Measurements from ENCODE around the gene HMCN1. TPM values are rescaled to one million over a fixed set of nuclear protein-coding genes. Genes with fewer than 3 reads are reported as not detected.
A peak's percentile ranks its signal among the peaks of the same experiment; 100 is the strongest.
"Not testable (repeated sequence)": the region's sequence is repeated elsewhere in the genome, so short reads cannot be mapped to it uniquely, and the experiment has no call there.

Gene HMCN1
- total RNA-seq, 1 donor from 2014 or later, result 22.2 TPM

GRCh38 chr1:186208405-186209129, 474.4 kb downstream of the HMCN1 start:
- no peaks in the 10 kb centered on the region for H3K36me3 Mint-ChIP-seq (ENCODE audit: low read depth, unreplicated experiment)
- no peak overlapping the region for H3K4me3 Mint-ChIP-seq (ENCODE audit: unreplicated experiment)
- peaks cover 7% of the 10 kb centered on the region for H3K4me1 Mint-ChIP-seq (ENCODE audit: unreplicated experiment)

GRCh38 chr1:186210258-186210657, 476.1 kb downstream of the HMCN1 start:
- no peak for DNase-seq (ENCODE audit: low spot score)
- no peaks in the 10 kb centered on the region for H3K36me3 Mint-ChIP-seq (ENCODE audit: low read depth, unreplicated experiment)
- no peak overlapping the region for H3K27ac Mint-ChIP-seq (ENCODE audit: unreplicated experiment)
- no peaks in the 10 kb centered on the region for H3K9me3 Mint-ChIP-seq (ENCODE audit: unreplicated experiment)
- peaks cover 7% of the 10 kb centered on the region for H3K4me1 Mint-ChIP-seq (ENCODE audit: unreplicated experiment)
- TF ChIP-seq, protein P1, sequence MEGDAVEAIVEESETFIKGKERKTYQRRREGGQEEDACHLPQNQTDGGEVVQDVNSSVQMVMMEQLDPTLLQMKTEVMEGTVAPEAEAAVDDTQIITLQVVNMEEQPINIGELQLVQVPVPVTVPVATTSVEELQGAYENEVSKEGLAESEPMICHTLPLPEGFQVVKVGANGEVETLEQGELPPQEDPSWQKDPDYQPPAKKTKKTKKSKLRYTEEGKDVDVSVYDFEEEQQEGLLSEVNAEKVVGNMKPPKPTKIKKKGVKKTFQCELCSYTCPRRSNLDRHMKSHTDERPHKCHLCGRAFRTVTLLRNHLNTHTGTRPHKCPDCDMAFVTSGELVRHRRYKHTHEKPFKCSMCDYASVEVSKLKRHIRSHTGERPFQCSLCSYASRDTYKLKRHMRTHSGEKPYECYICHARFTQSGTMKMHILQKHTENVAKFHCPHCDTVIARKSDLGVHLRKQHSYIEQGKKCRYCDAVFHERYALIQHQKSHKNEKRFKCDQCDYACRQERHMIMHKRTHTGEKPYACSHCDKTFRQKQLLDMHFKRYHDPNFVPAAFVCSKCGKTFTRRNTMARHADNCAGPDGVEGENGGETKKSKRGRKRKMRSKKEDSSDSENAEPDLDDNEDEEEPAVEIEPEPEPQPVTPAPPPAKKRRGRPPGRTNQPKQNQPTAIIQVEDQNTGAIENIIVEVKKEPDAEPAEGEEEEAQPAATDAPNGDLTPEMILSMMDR (IDR thresholded peaks at IDR 0.05; ENCODE audit: unreplicated experiment), result no peak
- H3K27me3 Mint-ChIP-seq (ENCODE audit: unreplicated experiment), result peaks cover 6% of the 10 kb centered on the region
- no peak overlapping the region for H3K4me3 Mint-ChIP-seq (ENCODE audit: unreplicated experiment)

More at GRCh38 chr1:186208405-186209129, 474.4 kb downstream of the HMCN1 start:
- peaks cover 6% of the 10 kb centered on the region for H3K27me3 Mint-ChIP-seq (ENCODE audit: unreplicated experiment)
- TF ChIP-seq, protein P1 (IDR thresholded peaks at IDR 0.05; ENCODE audit: unreplicated experiment), result no peak
- no peaks in the 10 kb centered on the region for H3K9me3 Mint-ChIP-seq (ENCODE audit: unreplicated experiment)
- DNase-seq (ENCODE audit: low spot score), result no peak
- H3K27ac Mint-ChIP-seq (ENCODE audit: unreplicated experiment), result no peak overlapping the region

GRCh38 chr1:186211583-186211982, 477.4 kb downstream of the HMCN1 start:
- H3K9me3 Mint-ChIP-seq (ENCODE audit: unreplicated experiment); H3K4me3 Mint-ChIP-seq (ENCODE audit: unreplicated experiment): not testable (repeated sequence)

DNA sequence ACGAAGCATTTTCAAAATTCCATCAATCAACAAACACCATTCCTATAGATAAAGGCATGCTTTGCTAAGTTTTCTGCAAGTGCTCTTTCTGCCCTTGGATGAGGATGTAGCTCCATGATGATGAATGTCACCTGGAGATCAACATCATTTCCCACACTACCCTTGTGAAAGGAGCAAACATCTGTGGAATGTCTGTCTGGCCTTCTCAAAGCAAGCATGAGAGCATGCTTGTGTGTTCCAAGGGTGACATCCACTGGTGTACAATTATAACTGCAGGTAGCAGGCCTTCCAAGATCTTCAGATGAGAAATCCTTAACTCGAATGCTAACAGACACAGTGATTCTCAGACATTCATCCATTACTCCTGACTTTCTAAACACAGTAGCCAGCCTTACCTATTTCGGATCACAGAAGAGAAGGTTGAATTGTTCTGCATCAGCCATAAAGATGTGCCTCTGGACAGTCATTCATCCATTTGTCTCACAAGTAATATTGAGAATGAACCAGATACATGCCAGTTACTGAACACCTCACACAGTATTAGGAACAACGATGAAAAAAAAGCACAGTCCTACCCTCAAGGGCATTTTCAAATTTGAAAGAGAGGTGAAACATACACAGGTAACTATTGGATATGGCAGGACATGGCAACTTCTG, 478.5 kb downstream of the HMCN1 start:
- H3K36me3 Mint-ChIP-seq (ENCODE audit: low read depth, unreplicated experiment), result no peaks in the 10 kb centered on the region
- peaks cover 7% of the 10 kb centered on the region for H3K4me1 Mint-ChIP-seq (ENCODE audit: unreplicated experiment)
- TF ChIP-seq, protein P1 (IDR thresholded peaks at IDR 0.05; ENCODE audit: unreplicated experiment), result peak; percentile 53
- no peaks in the 10 kb centered on the region for H3K9me3 Mint-ChIP-seq (ENCODE audit: unreplicated experiment)
- peaks cover 6% of the 10 kb centered on the region for H3K27me3 Mint-ChIP-seq (ENCODE audit: unreplicated experiment)
- peak; percentile 49 for DNase-seq (ENCODE audit: low spot score)
- peak overlapping the region; percentile 22 for H3K27ac Mint-ChIP-seq (ENCODE audit: unreplicated experiment)
- no peak overlapping the region for H3K4me3 Mint-ChIP-seq (ENCODE audit: unreplicated experiment)

More at GRCh38 chr1:186211583-186211982, 477.4 kb downstream of the HMCN1 start:
- not testable (repeated sequence) for DNase-seq (ENCODE audit: low spot score); H3K36me3 Mint-ChIP-seq (ENCODE audit: low read depth, unreplicated experiment); H3K4me1 Mint-ChIP-seq (ENCODE audit: unreplicated experiment); H3K27me3 Mint-ChIP-seq (ENCODE audit: unreplicated experiment)
- H3K27ac Mint-ChIP-seq (ENCODE audit: unreplicated experiment), result peak overlapping the region; percentile 61

- Mint-ChIP-seq H3K36me3 (ENCODE audit: low read depth, unreplicated experiment) (no peaks in the 10 kb centered on the region), H3K4me3 (ENCODE audit: unreplicated experiment) (no peak overlapping the region), H3K4me1 (ENCODE audit: unreplicated experiment) (peaks cover 7% of the 10 kb centered on the region), H3K27ac (ENCODE audit: unreplicated experiment) (no peak overlapping the region), H3K27me3 (ENCODE audit: unreplicated experiment) (peaks cover 2% of the 10 kb centered on the region), H3K9me3 (ENCODE audit: unreplicated experiment) (no peaks in the 10 kb centered on the region)
- no peak for DNase-seq (ENCODE audit: low spot score)
- TF ChIP-seq, protein P1 (IDR thresholded peaks at IDR 0.05; ENCODE audit: unreplicated experiment), result no peak
Observed at GRCh38 chr1:186213225-186213607, 479.0 kb downstream of the HMCN1 start.

Data from endothelial cell (in vitro differentiated cells).